HEK293 (cell line): ENCODE results near the gene ABHD17C.

ENCODE experiments used
- CTCF ChIA-PET: fragments of 350-600 bp; formaldehyde crosslinking; extraction: SDS; loops from one replicate; lab custom pipeline; 2021; ENCODE audit warnings: antibody characterized with exemption; lab: Yijun Ruan, JAX
- POLR2A ChIA-PET: fragments of 300-600 bp; formaldehyde crosslinking; extraction: SDS; loops from one replicate; lab custom pipeline; 2020; ENCODE audit warnings: antibody characterized with exemption, inconsistent platforms; lab: Yijun Ruan, JAX
- H3K27ac ChIP-seq: fragments of 200-500 bp; sonication (Bioruptor generic); 2 replicates; pipeline ENCODE4 v1.5.1; 2014; ENCODE audit warnings: low read depth, low read length, control low read depth, inconsistent platforms; ENCODE audit errors: extremely low read depth
- H3K36me3 ChIP-seq, 2 experiments: fragments of 200-500 bp in 1 of 2; sonication (Bioruptor generic) in 1 of 2; 1 replicate in 1 of 2; 2 replicates in 1 of 2; pipeline ENCODE4 v1.5.1; 2014 to 2017; ENCODE audit warnings: inconsistent platforms in 2 of 2, low read length in 2 of 2; ENCODE audit not compliant: control insufficient read depth in 2 of 2, insufficient read depth in 1 of 2
- H3K4me1 ChIP-seq: fragments of 200-500 bp; sonication (Bioruptor generic); 2 replicates; pipeline ENCODE4 v1.5.1; 2014; ENCODE audit warnings: mild to moderate bottlenecking, low read length, inconsistent platforms; ENCODE audit not compliant: control insufficient read depth, insufficient read depth
- H3K4me3 ChIP-seq: 2 replicates; pipeline ENCODE4 v1.5.1; 2011; ENCODE audit warnings: low read depth, mild to moderate bottlenecking, control low read depth, low read length, moderate library complexity
- H3K9me3 ChIP-seq: fragments of 200-500 bp; sonication (Bioruptor generic); 2 replicates; pipeline ENCODE4 v1.5.1; 2014; ENCODE audit warnings: low read depth, low read length, inconsistent platforms; ENCODE audit not compliant: control insufficient read depth, insufficient read depth
- AEBP2 ChIP-seq: fragments of 450-650 bp; formaldehyde crosslinking; IDR thresholded peaks from 2 replicates; pipeline ENCODE4 v1.5.1; 2016; ENCODE audit warnings: missing biosample characterization, missing genetic modification characterization, borderline replicate concordance
- BCL6B ChIP-seq: fragments of 450-650 bp; formaldehyde crosslinking; IDR thresholded peaks from 2 replicates; pipeline ENCODE4 v1.5.1; 2017; ENCODE audit warnings: missing biosample characterization, missing genetic modification characterization
- HOXC10 ChIP-seq: sonication (generic); formaldehyde crosslinking; IDR thresholded peaks from 2 replicates; pipeline ENCODE4 v1.8.1; 2023; ENCODE audit warnings: mild to moderate bottlenecking, missing genetic modification reagents
- KLF17 ChIP-seq: fragments of 450-650 bp; formaldehyde crosslinking; IDR thresholded peaks from 2 replicates; pipeline ENCODE4 v1.5.1; 2016; ENCODE audit warnings: missing biosample characterization, missing genetic modification characterization
- PRDM6 ChIP-seq: fragments of 450-650 bp; formaldehyde crosslinking; IDR thresholded peaks from 2 replicates; pipeline ENCODE4 v1.5.1; 2017; ENCODE audit warnings: missing biosample characterization, missing genetic modification characterization
- WT1 ChIP-seq: fragments of 450-650 bp; formaldehyde crosslinking; IDR thresholded peaks from 2 replicates; pipeline ENCODE4 v1.5.1; 2016; ENCODE audit warnings: missing biosample characterization, missing genetic modification characterization
- YY2 ChIP-seq: fragments of 450-650 bp; formaldehyde crosslinking; IDR thresholded peaks from 2 replicates; pipeline ENCODE4 v1.5.1; 2016; ENCODE audit warnings: missing biosample characterization, missing genetic modification characterization
- ZBTB48 ChIP-seq: fragments of 450-650 bp; formaldehyde crosslinking; IDR thresholded peaks from 2 replicates; pipeline ENCODE4 v1.5.1; 2016; ENCODE audit warnings: missing biosample characterization, missing genetic modification characterization
- ZNF148 ChIP-seq: fragments of 450-650 bp; formaldehyde crosslinking; IDR thresholded peaks from 2 replicates; pipeline ENCODE4 v1.5.0; 2017; ENCODE audit warnings: missing biosample characterization, missing genetic modification characterization, borderline replicate concordance
- ZNF18 ChIP-seq: fragments of 450-650 bp; formaldehyde crosslinking; IDR thresholded peaks from 2 replicates; pipeline ENCODE4 v1.5.1; 2016; ENCODE audit warnings: missing biosample characterization, missing genetic modification characterization
- ZNF19 ChIP-seq: fragments of 450-650 bp; formaldehyde crosslinking; IDR thresholded peaks from 2 replicates; pipeline ENCODE4; 2016; ENCODE audit warnings: missing biosample characterization, missing genetic modification characterization, low read depth
- ZNF221 ChIP-seq: fragments of 450-650 bp; formaldehyde crosslinking; IDR thresholded peaks from 2 replicates; pipeline ENCODE4 v1.5.1; 2017; ENCODE audit warnings: missing biosample characterization, missing genetic modification characterization, borderline replicate concordance
- ZNF280C ChIP-seq: fragments of 450-650 bp; formaldehyde crosslinking; IDR thresholded peaks from 2 replicates; pipeline ENCODE4 v1.5.1; 2016; ENCODE audit warnings: missing biosample characterization, missing genetic modification characterization
- ZNF514 ChIP-seq: fragments of 450-650 bp; formaldehyde crosslinking; IDR thresholded peaks from 2 replicates; pipeline ENCODE4 v1.5.1; 2016; ENCODE audit warnings: missing biosample characterization, missing genetic modification characterization
- ZNF529 ChIP-seq: fragments of 450-650 bp; formaldehyde crosslinking; IDR thresholded peaks from 2 replicates; pipeline ENCODE4 v1.5.1; 2017; ENCODE audit warnings: missing genetic modification characterization, missing biosample characterization; ENCODE audit not compliant: insufficient replicate concordance
- ZNF560 ChIP-seq: fragments of 450-650 bp; formaldehyde crosslinking; IDR thresholded peaks from 2 replicates; pipeline ENCODE4 v1.5.1; 2017; ENCODE audit warnings: missing biosample characterization, missing genetic modification characterization, borderline replicate concordance
- ZNF639 ChIP-seq: fragments of 450-650 bp; formaldehyde crosslinking; IDR thresholded peaks from 2 replicates; pipeline ENCODE4 v1.5.1; 2016; ENCODE audit warnings: missing biosample characterization, missing genetic modification characterization
- ZNF654 ChIP-seq: fragments of 450-650 bp; formaldehyde crosslinking; IDR thresholded peaks from 2 replicates; pipeline ENCODE4 v1.5.1; 2016; ENCODE audit warnings: low read depth, missing biosample characterization, missing genetic modification characterization

Gene ABHD17C

GRCh38 chr15:80677041-80677440, 18.1 kb upstream of the ABHD17C start:
- Histone ChIP-seq H3K36me3 (no peaks in the 10 kb centered on the region), H3K4me3 (no peak overlapping the region)
- CTCF ChIA-PET = interaction anchor here (0.7 to 2.9 kb wide), 2 partner anchors 17 to 109 kb away, joined by 4 to 10 read pairs; no protein-coding TSS in a partner anchor
- no peak for TF ChIP-seq ZNF514 (tag by site-specific recombination)
- TF ChIP-seq ZNF148 (tag by site-specific recombination) = no peak
- no peak for TF ChIP-seq ZNF560
- TF ChIP-seq BCL6B (tag by site-specific recombination) = no peak
- TF ChIP-seq KLF17 (tag by site-specific recombination) = no peak
- no peak for TF ChIP-seq WT1 (tag by site-specific recombination)
- TF ChIP-seq ZNF654 = no peak
- no peak for TF ChIP-seq ZNF19 (tag by site-specific recombination)
- TF ChIP-seq ZNF221 = no peak
- TF ChIP-seq ZNF529 (tag by site-specific recombination) = no peak
- TF ChIP-seq ZNF280C (tag by site-specific recombination) = no peak
- no peak for TF ChIP-seq HOXC10 (CRISPR knock-in tag)
- no peak for TF ChIP-seq ZNF18 (tag by site-specific recombination)
- no peak for TF ChIP-seq AEBP2
- TF ChIP-seq ZNF639 (tag by site-specific recombination) = no peak
- TF ChIP-seq PRDM6 (tag by site-specific recombination) = no peak
- no peak for TF ChIP-seq ZBTB48 (tag by site-specific recombination)
- TF ChIP-seq YY2 = no peak
- TF ChIP-seq, all 188 proteins: peak for 0
- Histone ChIP-seq H3K9me3 (no peaks in the 10 kb centered on the region), H3K27ac (no peak overlapping the region), H3K4me1 (no peaks in the 10 kb centered on the region)
- POLR2A ChIA-PET = no interaction called here
